Activated CD4-positive, alpha-beta T cell treated with anti-CD3 and anti-CD28 coated beads, Interleukin-2, amount 50 U/mL, for 16 hours (primary cell): ENCODE measurements around the gene CHST6.
"Not testable (repeated sequence)": the region's sequence is repeated elsewhere in the genome, so short reads cannot be mapped to it uniquely, and the experiment has no call there.

Experiments
- DNase-seq: peaks from one replicate; pipeline ENCODE4 v3.0.0-alpha.2; 2020

CHST6 gene

GRCh38 chr16:75472908-75473877 lies 22.0 kb downstream of the CHST6 start:
- no peak for DNase-seq

- peak; percentile 45 for DNase-seq
These were observed 23.3 kb downstream of the CHST6 start for GRCh38 chr16:75471723-75472633.

- DNase-seq: no peak
These were observed 28.5 kb downstream of the CHST6 start for GRCh38 chr16:75466760-75467159.

- DNase-seq: peak; percentile 99
These were observed 30.9 kb downstream of the CHST6 start, which contains the start of gene TMEM170A for GRCh38 chr16:75464122-75464918. TMEM170A (minus strand) TSS chr16:75464689; CDS start chr16:75464600, 89 bp downstream.

GRCh38 chr16:75463389-75464121 lies 31.7 kb downstream of the CHST6 start:
- DNase-seq: peak; percentile 16

GRCh38 chr16:75462806-75463205 lies 32.4 kb downstream of the CHST6 start:
- DNase-seq: peak; percentile 52

GRCh38 chr16:75461575-75461974 lies 33.7 kb downstream of the CHST6 start:
- DNase-seq: no peak

- no peak for DNase-seq
These were observed 34.8 kb downstream of the CHST6 start for GRCh38 chr16:75460446-75460845.

GRCh38 chr16:75459691-75460090 lies 35.5 kb downstream of the CHST6 start:
- no peak for DNase-seq

- no peak for DNase-seq
These were observed 36.8 kb downstream of the CHST6 start for GRCh38 chr16:75458439-75458838.

GRCh38 chr16:75458029-75458428 lies 37.2 kb downstream of the CHST6 start:
- no peak for DNase-seq

- DNase-seq: no peak
These were observed 37.7 kb downstream of the CHST6 start for GRCh38 chr16:75457485-75458021.

GRCh38 chr16:75456971-75457370 lies 38.3 kb downstream of the CHST6 start:
- DNase-seq: no peak

- not testable (repeated sequence) for DNase-seq
These were observed 38.8 kb downstream of the CHST6 start for GRCh38 chr16:75456486-75456885.

- no peak for DNase-seq
These were observed 39.6 kb downstream of the CHST6 start for GRCh38 chr16:75455677-75456076.

GRCh38 chr16:75452464-75453190 lies 42.6 kb downstream of the CHST6 start:
- no peak for DNase-seq

- DNase-seq: no peak
These were observed 48.8 kb downstream of the CHST6 start for GRCh38 chr16:75446416-75446815.

- DNase-seq: no peak
These were observed 49.9 kb downstream of the CHST6 start for GRCh38 chr16:75445298-75445697.

- no peak for DNase-seq
These were observed 51.9 kb downstream of the CHST6 start for GRCh38 chr16:75443298-75443697.

- DNase-seq: peak; percentile 79
These were observed 61.4 kb downstream of the CHST6 start for GRCh38 chr16:75433732-75434413.
